Measurements from ENCODE around the gene EML6. TPM values are rescaled to one million over a fixed set of nuclear protein-coding genes. Genes with fewer than 3 reads are reported as not detected.

EML6 gene
- total RNA-seq, 4 donors from 2014 or later: 1.2 to 4.4 (median 3.1) TPM

- intact Hi-C loops (cut with DNase I): no loop called here
- H3K4me1 ChIP-seq: no peaks in the 10 kb centered on the region
- TF ChIP-seq CTCF (IDR thresholded peaks at IDR 0.05) (no peak), POLR2A (IDR thresholded peaks at IDR 0.05) (no peak)
- 87 to 88% methylated on average over 4 of the region's 4 CpGs for WGBS, 2 donors
- H3K36me3 ChIP-seq: no peaks in the 10 kb centered on the region
- H3K9me3 ChIP-seq: no peaks in the 10 kb centered on the region
- H3K27me3 ChIP-seq: no peaks in the 10 kb centered on the region
- H3K27ac ChIP-seq: no peak overlapping the region
- no peak for DNase-seq
- H3K4me3 ChIP-seq: no peak overlapping the region
Observed at GRCh38 chr2:54881759-54882158, 158.3 kb downstream of the EML6 start.

- H3K27ac ChIP-seq: no peak overlapping the region
- H3K9me3 ChIP-seq: no peaks in the 10 kb centered on the region
- H3K27me3 ChIP-seq: no peaks in the 10 kb centered on the region
- intact Hi-C loops (cut with DNase I): no loop called here
- WGBS, 2 donors: 76 to 91% methylated on average over 3 of the region's 3 CpGs
- no peak overlapping the region for H3K4me3 ChIP-seq
- TF ChIP-seq POLR2A (IDR thresholded peaks at IDR 0.05): no peak
- no peak for TF ChIP-seq CTCF (IDR thresholded peaks at IDR 0.05)
- H3K36me3 ChIP-seq: no peaks in the 10 kb centered on the region
- H3K4me1 ChIP-seq: no peaks in the 10 kb centered on the region
- no peak for DNase-seq
Observed at GRCh38 chr2:54885891-54886290, 162.4 kb downstream of the EML6 start.

- 72 to 77% methylated on average over 9 of the region's 9 CpGs for WGBS, 2 donors
- no peak for TF ChIP-seq POLR2A (IDR thresholded peaks at IDR 0.05)
- TF ChIP-seq CTCF (IDR thresholded peaks at IDR 0.05): no peak
- intact Hi-C loops (cut with DNase I): no loop called here
- no peaks in the 10 kb centered on the region for H3K9me3 ChIP-seq
- no peak for DNase-seq
- no peak overlapping the region for H3K4me3 ChIP-seq
- no peaks in the 10 kb centered on the region for H3K27me3 ChIP-seq
- H3K27ac ChIP-seq: no peak overlapping the region
- H3K36me3 ChIP-seq: no peaks in the 10 kb centered on the region
- H3K4me1 ChIP-seq: no peaks in the 10 kb centered on the region
Observed at GRCh38 chr2:54887850-54888545, 164.5 kb downstream of the EML6 start.

GRCh38 chr2:54889053-54889452 is 165.6 kb downstream of the EML6 start:
- DNase-seq: no peak
- Histone ChIP-seq H3K36me3 (no peaks in the 10 kb centered on the region), H3K27me3 (no peaks in the 10 kb centered on the region), H3K4me1 (no peaks in the 10 kb centered on the region), H3K9me3 (no peaks in the 10 kb centered on the region), H3K4me3 (no peak overlapping the region), H3K27ac (no peak overlapping the region)
- TF ChIP-seq POLR2A (IDR thresholded peaks at IDR 0.05): no peak
- TF ChIP-seq CTCF (IDR thresholded peaks at IDR 0.05): no peak
- 67% methylated on average over 2 of the region's 2 CpGs for WGBS, 2 donors
- intact Hi-C loops (cut with DNase I): no loop called here

GRCh38 chr2:54891909-54892308 is 168.4 kb downstream of the EML6 start:
- no peaks in the 10 kb centered on the region for H3K4me1 ChIP-seq
- H3K4me3 ChIP-seq: no peak overlapping the region
- TF ChIP-seq CTCF (IDR thresholded peaks at IDR 0.05) (no peak), POLR2A (IDR thresholded peaks at IDR 0.05) (no peak)
- H3K27ac ChIP-seq: no peak overlapping the region
- peaks cover 0 to 6% (median 0%) of the 10 kb centered on the region in 3 donors for H3K9me3 ChIP-seq
- no peaks in the 10 kb centered on the region for H3K36me3 ChIP-seq
- 64 to 70% methylated on average over 4 of the region's 4 CpGs for WGBS, 2 donors
- no peaks in the 10 kb centered on the region for H3K27me3 ChIP-seq
- intact Hi-C loops (cut with DNase I): no loop called here
- DNase-seq: no peak
